Stimulated activated CD8-positive, alpha-beta memory T cell treated with anti-CD3 and anti-CD28 coated beads, Interleukin-4, amount 100 ng/mL, for 1 hour (primary cell): ENCODE measurements around the gene CTNND2.
"Not testable (repeated sequence)": the region's sequence is repeated elsewhere in the genome, so short reads cannot be mapped to it uniquely, and the experiment has no call there.

ENCODE experiments used
- DNase-seq, 2 donors: peaks; one replicate each; pipeline ENCODE4 v3.0.0-alpha.2; 2020; ENCODE audit warnings: low read depth in 2 of 2, low spot score in 1 of 2

The CTNND2 gene

DNA sequence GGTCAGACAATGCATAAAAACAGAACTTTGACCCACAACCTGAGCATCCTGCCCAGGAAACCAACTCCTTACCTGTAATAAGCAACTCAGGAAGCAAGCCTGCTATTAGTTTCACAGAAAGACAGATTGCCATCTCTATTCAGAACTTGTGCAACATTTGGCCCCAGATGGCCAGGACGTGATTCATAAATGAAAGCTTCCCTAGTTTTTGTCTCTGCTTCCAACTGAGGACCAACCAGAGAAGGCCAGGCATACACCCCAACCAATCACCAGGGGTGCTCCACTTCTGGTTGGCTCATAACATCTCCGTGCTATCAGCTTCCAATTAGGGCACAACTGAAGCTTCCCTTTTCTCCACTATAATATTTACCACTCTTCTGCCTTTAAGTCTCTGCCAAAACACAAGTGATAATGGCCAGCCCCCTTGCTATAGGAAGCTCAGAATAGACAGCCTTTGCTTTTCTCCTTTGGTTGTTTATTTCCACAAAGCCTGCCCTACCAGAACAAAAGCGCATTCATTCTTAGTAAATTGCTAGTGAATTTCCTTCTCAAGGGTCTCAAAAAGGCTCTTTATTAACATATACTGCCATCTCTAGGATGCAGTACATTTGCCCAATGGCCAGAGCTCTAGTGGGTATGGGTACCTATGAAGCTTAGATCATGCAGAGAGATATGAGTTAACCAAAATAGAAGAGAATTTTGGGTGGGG, 853.5 kb downstream of the CTNND2 start:
- DNase-seq: no peak

DNA sequence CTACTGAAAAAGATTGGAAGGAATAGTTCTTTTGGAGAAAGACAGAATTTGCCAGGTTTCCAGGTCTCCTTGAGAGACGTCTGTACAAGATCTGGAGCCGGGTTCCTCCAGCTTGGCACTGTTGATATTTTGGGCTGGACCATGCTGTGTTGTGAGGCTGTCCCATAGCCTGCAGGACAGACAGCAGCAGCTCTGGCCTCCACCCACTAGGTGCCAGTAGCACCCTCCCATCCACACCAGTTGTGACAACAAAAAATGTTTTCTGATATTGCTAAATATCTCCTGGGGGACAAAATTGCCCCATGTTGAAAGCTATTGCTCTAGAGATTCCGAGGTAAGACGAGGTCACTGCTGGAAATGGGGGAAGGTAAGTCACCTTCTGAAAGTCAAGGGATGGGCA, 855.5 kb downstream of the CTNND2 start:
- no peak for DNase-seq

DNA sequence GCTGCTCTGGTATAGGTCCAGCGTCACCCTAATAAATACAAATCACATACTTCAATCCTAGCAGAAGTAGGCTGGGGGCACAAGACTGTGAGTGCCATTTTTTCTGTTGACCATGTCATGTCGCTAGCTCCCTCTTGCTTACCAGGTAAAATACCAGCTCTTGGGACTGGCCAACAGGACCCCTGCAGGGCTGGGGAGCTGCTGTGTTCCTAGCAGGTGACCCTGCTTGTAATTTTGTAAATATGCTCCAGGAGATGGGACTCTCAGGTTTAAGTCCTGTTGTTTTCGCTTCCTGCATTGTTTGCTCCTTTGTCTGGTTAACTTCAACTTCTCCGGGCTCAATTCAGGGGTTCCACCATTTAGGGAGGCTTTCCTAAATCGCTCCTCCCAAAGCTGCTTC, 856.6 kb downstream of the CTNND2 start:
- no peak for DNase-seq

DNA sequence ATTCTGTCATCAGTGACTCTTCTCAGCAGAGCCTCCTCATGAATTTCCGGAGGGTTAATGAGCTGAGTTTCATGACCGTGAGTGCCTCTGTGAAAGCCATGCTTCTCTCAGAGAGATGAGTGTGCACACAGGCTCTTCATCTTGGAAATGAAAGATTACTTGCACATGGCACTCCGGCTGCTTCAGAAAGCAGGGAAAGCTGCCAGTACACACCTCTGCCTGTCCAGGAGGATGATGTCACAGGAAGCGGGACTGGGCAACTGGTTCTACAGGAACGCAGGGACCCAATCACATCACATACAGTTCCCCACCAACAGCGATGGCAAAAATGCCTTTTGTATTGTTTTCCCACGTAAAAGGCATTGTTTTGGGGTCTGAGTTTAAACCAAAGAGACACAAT, 857.2 kb downstream of the CTNND2 start:
- DNase-seq: no peak

DNA sequence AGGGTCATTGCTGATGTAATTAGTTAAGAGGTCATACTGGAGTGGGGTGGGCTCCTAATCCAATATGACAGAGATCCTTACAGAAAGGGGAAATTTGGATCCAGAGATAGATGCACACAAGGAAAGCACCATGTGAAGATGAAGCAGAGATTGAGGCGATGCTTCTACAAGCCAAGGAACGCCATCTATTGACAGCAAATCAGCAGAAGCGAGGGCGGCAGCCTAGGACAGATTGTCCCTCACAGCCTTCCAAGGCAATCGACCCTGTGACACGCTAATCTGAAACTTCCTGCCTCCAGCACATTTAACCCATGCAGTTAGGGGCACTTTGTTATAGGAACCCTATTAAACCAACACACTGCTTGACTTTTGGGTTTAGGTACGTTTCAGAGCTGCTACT, 858.1 kb downstream of the CTNND2 start:
- DNase-seq: no peak

DNA sequence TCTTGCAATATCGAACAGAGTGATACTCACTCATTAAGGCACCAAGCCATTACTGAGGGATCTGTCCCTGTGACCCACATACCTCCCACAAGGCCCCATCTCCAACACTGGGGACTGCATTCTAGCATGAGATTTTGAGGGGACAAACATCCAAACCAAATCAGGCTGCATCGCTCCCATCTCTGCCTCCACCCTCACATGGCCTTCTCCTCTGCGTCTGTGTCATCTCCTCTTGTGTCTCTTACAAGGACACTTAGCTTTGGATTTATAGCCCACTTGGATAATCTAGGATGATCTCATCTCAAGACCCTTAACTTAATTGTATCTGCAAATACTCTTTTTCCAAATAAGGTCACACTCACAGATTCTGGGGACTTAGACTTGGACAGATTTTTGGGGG, 858.8 kb downstream of the CTNND2 start:
- DNase-seq: no peak

DNA sequence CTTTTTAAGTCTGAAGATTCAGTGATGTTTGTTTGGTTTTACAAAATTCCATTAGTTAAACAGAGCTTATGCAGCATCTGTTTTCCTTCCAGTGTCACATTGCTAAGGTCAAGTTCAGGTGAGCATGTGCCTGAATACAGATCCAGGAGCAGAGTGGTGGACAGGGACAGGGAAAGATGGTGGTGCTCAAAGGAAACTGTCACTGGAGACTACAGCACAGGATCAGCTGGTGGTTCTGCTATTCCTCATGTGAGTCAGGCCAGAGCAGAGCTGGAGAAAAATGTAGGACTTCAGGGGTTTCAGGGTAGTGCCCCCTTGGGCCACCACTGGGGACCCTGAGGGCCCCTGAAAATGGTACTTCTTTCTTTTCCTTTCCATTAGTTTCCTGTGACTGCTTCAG, 859.7 kb downstream of the CTNND2 start:
- DNase-seq: no peak

DNA sequence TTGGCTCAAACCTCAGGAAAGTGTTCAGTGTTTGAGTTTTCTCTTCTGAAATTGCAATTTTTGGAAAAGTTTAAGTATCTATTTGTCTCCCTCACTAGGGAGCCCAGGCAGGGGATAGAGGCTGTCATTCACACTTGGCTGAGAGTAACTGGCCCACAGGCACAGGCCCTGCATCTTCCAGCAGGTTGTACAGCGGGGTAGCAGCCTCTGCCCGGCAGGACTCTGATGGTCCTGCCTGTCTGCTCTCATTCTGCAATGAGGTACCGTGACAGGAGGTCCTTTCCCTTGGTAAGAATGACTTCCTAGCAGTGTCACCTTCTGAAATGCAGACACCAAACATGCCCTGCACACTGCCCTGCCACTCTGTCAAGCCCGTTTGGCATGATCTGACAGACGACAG, 860.4 kb downstream of the CTNND2 start:
- DNase-seq: no peak

DNA sequence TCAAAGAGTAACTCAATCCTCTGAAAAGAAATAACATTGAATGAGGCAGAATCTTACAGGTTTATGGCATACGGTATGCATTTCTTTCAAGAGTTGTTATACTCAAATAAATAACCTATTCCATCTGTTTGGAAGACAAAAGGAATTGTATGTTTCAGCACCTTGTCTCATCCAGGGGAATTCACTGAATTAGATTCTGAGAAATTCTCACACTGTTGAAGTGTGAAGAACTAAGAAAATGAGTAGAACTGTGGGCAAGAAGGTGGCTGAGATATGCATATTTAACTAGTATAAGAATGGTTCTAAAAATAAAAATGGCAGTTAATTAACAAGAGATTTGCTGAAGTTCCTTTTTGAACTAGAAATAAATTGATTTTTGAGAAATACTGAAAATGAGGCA, 863.9 kb downstream of the CTNND2 start:
- DNase-seq: no peak

DNA sequence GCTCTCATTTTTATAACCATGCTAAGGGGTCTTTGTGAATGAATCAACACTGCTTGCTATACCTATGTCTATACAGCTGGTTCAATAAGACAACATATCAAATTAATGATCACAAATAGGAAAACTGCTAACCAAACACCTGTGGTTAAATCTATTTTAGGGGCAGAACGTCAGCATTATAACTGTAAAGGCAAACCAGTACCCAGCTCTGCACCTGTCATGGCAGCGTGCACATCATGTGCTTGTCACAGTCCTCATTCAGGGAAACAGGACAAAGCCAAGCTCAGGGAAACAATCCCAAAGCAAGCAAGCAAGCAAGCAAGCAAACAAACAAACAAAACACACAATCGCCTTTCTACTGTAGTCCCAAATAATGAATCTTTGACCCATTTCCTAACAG, 865.5 kb downstream of the CTNND2 start:
- DNase-seq: no peak

DNA sequence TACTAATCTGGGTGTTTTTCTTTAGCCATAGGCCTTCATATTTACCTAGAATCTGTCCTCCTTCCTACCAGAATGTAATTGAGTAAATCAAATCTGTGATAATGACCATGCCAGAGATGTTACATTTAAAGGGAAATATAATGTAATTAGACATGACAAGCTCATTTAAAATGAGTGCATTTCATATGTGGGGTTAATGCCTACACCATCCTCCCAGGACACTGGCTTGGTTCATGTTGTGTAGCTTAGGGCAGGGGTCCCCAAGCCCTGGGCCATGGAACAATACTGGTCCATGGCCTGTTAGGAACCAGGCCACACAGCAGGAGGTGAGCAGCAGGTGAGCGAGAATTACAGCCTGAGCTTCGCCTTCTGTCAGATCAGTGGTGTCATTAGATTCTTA, 866.3 kb downstream of the CTNND2 start:
- no peak for DNase-seq

DNA sequence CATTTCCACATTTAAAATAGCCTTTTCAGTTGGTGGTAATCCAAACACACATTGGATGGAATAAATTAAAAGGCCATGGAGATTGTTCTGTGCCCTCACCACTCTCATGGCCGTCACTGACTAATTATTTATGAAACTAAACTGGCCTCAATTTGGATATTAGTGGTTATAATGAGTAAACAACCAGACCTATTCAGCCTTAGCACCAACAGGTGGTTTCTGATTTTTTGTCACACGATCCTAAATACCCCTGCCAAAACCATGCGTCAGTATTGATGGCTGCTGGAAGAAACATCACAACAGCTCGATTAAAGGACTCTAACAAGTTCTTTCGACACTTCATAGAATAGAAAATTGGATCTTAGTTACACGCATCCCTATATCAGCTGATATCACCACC, 867.2 kb downstream of the CTNND2 start:
- DNase-seq: no peak

DNA sequence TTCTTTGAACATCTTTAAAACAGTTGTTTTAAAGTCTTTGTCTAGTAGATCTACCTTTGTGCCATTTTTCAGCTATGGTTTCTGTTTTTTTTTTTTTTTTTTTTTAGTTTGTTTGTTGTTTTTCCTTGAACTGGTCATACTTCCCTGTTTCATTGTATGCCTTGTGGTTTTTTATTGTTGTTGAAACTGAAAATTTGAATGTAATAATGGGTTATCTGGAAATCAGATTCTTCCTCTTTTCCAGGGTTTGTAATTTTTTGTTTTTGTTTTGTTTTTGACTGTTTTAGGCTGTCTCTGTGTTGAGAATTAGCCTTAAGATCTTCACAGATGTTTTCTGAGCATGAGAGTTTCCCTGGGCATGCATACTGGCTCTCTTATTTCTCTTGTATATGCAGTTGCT, 873.6 kb downstream of the CTNND2 start:
- DNase-seq: no peak

DNA sequence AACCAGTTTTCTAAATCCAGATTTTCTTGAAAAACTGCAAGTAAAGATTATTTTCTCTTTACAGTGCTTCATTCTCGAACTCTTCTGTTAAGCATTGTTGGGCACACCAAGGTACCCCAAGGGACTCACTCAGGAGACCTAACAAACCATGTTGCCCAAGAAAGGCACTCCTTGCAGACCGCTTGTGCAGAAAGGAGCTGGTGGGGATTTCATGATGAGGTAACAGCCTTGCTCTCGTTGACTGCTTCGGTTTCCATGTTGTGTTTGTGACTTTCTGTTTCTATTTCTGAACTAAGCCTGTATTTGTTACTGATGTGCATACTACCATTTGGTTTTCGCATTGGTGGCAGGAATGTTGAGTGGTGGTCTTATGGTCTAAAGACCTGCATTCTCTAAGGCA, 876.6 kb downstream of the CTNND2 start:
- DNase-seq: no peak

DNA sequence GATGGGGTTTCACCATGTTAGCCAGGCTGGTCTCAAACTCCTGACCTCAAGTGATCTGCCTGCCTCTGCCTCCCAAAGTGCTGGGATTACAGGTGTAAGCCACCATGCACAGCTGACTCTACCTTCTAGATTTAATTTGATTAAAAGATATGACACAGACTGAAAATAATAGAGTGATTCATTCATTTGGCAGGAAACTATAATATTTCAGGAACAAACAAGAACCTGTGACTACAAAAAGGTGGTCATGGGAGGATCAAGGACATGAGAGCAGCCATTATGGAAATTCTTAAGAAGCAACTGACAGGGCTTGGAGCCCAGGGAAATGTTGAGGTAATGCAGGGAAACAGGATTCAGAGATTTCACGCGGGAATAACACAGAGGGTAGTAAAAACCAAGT, 877.7 kb downstream of the CTNND2 start:
- no peak for DNase-seq

DNA sequence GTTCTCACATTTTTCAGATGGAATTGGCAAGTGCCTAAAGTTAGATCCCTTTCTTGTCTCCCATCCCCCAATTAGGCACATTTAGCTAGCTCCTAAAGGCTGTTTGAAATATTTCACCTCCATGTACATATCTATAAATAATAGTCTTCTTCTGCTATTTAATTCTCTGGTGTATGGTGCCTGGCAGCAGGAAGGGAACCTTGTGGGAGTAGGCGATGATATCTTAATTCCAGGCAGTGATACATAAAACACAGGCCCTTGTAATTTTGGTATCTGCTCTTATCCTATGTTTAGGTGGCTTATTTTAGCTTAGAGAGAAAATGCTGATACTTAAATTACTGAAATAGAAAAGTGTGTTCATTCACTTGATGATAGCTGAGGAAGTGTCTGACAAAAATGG, 880.3 kb downstream of the CTNND2 start:
- DNase-seq: no peak

DNA sequence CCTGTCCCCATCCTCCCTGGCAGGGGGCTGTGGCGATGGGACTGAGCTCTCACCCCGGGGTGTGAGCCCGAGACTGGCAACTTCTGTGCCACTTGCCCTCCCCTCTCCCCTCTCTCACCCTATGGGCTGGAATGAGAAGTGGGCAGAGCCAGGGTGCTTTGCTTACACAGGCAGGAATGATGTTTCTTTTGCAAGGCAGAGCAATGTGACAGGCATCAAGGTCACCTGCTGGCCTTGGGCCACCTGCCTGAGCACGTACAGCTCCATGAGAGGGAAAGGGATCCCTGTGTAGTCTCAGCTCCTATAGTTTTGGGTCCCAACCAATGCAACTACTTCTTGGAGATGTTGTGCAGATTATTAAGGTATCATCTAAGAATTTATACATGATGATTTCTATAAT, 890.5 kb downstream of the CTNND2 start:
- no peak for DNase-seq

DNA sequence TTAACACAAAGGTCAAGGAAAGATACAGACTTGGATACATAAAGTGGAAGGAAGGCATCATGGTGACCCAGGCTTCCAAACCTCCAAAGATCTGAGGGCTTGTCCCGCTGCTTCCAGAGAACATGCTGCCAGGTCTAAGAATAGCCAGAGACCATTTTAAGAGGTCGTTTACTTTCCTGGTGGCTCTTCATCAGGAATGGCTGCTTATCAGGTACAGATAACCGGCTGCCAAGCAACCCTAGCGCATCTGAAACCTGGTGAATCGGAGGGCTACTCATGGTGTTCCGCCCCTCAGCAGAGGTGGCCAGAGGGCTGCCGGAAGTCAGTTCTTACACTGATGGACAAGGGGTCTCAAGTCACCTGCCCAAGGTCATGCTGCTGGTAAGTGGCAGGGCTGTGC, 892.0 kb downstream of the CTNND2 start:
- no peak for DNase-seq

DNA sequence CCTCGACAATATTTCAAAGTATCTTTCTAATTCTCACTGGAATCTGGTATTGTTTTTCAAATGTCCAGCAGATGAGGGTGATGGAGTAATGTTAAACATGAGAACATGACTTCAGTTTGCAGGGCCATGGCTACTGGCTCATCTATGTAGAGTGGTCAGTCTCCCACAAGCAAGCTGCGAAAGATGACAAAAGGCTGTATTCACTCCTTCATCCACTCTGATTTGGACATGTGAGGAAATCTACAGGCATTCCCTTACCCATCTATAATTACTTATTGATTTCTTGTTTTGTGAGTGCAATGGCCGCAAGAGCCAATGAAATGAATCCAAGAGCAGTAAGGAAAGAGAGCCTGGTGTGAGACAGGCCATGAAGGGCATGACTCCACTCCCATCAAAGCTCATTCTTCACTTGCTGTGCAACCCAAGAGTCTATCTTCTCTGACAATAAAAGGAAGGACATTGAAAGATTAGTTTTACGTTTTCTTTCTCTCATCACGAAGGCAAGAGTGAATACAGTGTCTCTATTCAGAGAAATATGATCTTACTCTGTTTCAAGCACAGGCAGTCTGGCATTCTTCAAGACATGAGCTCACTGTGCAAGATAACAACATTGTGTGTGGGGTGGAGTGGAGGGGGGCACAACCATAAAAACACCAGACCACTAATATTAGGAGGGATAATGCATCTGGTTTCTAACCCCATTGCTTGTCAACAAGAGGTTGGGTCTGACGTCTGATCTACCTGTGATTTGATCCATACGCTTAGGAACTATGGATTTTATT, 893.6 kb downstream of the CTNND2 start:
- DNase-seq: no peak

DNA sequence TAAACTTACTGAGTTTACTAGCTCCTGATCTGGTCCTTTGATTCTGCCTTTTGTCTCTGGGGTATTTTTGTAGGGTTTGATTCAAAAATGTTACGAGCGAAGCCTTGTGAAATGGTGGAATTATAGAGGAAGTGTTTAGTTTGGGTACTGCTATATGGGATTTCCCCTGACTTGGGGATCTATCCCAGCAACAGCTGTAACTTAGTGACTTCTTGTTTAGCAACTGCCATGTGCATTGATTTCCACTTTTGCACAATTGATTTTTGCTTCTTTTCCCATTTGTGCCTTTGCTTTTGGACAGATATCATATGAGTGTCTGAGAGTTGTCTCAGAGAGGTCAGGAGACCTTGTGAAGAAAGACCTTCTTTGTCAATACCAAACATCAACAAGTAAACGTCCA, 894.7 kb downstream of the CTNND2 start:
- DNase-seq: no peak

DNA sequence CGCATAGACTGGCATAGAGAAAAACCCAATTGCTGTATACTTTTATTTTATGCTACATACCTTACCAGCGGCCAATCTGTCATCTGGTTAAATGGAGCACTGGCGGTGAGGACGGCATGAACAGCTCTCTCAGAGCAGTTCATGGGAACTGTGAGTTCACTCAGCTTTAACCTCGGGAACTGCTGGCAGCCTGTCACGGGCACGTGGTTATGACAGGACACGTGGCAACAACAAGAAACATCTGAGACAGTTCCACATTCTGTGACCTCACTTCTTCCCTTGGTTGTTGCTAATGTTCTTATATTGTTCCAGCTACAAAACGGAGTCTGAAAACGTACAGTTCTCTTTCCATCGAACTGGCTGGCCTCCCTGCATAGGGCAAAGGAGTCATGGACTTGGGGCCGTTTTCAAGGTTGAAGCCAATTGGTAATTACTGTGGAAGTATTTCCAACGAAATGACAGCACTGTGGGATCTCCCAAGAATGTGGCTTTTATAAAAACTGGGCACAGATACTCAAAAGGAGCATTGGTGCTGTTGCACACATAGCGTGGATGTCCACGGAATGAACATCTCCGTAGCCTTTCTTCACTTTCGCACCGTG, 896.9 kb downstream of the CTNND2 start:
- no peak for DNase-seq

DNA sequence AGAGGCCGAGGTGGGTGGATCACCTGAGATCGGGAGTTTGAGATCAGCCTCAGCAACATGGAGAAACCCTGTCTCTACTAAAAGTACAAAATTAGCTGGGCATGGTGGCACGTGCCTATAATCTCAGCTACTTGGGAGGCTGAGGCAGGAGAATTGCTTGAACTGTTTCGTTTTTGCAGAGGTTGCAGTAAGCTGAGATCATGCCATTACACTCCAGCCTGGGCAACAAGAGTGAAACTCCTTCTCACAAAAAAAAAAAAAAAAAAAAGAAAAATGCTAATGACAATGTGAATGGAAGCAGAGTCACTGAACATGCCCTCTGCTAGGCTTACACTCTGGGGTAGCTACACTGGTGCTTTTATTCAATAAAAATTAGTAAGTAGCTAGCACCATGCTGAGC, 899.7 kb downstream of the CTNND2 start:
- DNase-seq: not testable (repeated sequence)
